HepG2 (cell line): ENCODE measurements around the gene ZFP69. TPM values are rescaled to one million over a fixed set of nuclear protein-coding genes. Genes with fewer than 3 reads are reported as not detected.

Source experiments
- BCL6 ChIP-seq: IDR thresholded peaks from 2 replicates; pipeline ENCODE4 v1.6.1; 2016; ENCODE audit warnings: missing genetic modification reagents, missing compliant biosample characterization
- CC2D1A ChIP-seq: sonication (generic); formaldehyde crosslinking; IDR thresholded peaks from 2 replicates; pipeline ENCODE4 v1.8.1; 2023; ENCODE audit warnings: mild to moderate bottlenecking, missing genetic modification reagents
- EHMT2 ChIP-seq: fragments of 200-600 bp; sonication (generic); IDR thresholded peaks from 2 replicates; pipeline ENCODE4 v1.7.0; 2017; ENCODE audit warnings: antibody characterized with exemption, low read depth, low read length, borderline replicate concordance
- FOXA1 ChIP-seq, 2 experiments: fragments of 450-650 bp in 1 of 2; sonication (generic) in 1 of 2; formaldehyde crosslinking in 1 of 2; IDR thresholded peaks; 2 replicates each; pipeline versions ENCODE4 v1.4.0 to v1.6.1; 2016 to 2020; ENCODE audit warnings: missing genetic modification reagents in 1 of 2
- FOXP1 ChIP-seq, 2 experiments: fragments of 450-650 bp in 1 of 2; IDR thresholded peaks; 2 replicates each; pipeline ENCODE4 v1.6.1; 2017 to 2018; ENCODE audit warnings: antibody characterized with exemption in 1 of 2
- HOXD1 ChIP-seq: sonication (generic); formaldehyde crosslinking; IDR thresholded peaks from 2 replicates; pipeline ENCODE4 v1.5.0; 2020; ENCODE audit warnings: missing genetic modification reagents
- MLLT10 ChIP-seq: sonication (generic); formaldehyde crosslinking; IDR thresholded peaks from 2 replicates; pipeline ENCODE4 v1.4.0; 2020; ENCODE audit warnings: missing genetic modification reagents
- NAIF1 ChIP-seq: sonication (generic); formaldehyde crosslinking; IDR thresholded peaks from 2 replicates; pipeline ENCODE4 v1.5.0; 2020; ENCODE audit warnings: mild to moderate bottlenecking, missing genetic modification reagents, borderline replicate concordance
- NFE2L1 ChIP-seq: sonication (generic); formaldehyde crosslinking; IDR thresholded peaks from 2 replicates; pipeline ENCODE4 v1.4.0; 2020; ENCODE audit warnings: missing genetic modification reagents, mild to moderate bottlenecking, borderline replicate concordance
- SATB2 ChIP-seq: sonication (generic); formaldehyde crosslinking; IDR thresholded peaks from 2 replicates; pipeline ENCODE4 v1.5.0; 2020; ENCODE audit warnings: missing genetic modification reagents
- ZNF337 ChIP-seq: sonication (generic); formaldehyde crosslinking; IDR thresholded peaks from 2 replicates; pipeline ENCODE4 v1.5.1; 2020; ENCODE audit warnings: missing genetic modification reagents, low read depth, mild to moderate bottlenecking, borderline replicate concordance
- ZNF34 ChIP-seq: sonication (generic); formaldehyde crosslinking; IDR thresholded peaks from 2 replicates; pipeline ENCODE4 v1.4.0; 2020; ENCODE audit warnings: mild to moderate bottlenecking, missing genetic modification reagents, borderline replicate concordance
- ZNF503 ChIP-seq: sonication (generic); formaldehyde crosslinking; IDR thresholded peaks from 2 replicates; pipeline ENCODE4 v1.4.0; 2020; ENCODE audit warnings: missing genetic modification reagents
- ZNF775 ChIP-seq: sonication (generic); formaldehyde crosslinking; IDR thresholded peaks from 2 replicates; pipeline ENCODE4 v1.4.0; 2020; ENCODE audit warnings: missing genetic modification reagents, mild to moderate bottlenecking, moderate library complexity, borderline replicate concordance
- ZNF780A ChIP-seq: sonication (generic); formaldehyde crosslinking; IDR thresholded peaks from 2 replicates; pipeline ENCODE4 v1.8.0; 2022; ENCODE audit warnings: mild to moderate bottlenecking, missing genetic modification reagents, moderate library complexity
- ZNF83 ChIP-seq: sonication (generic); formaldehyde crosslinking; IDR thresholded peaks from 2 replicates; pipeline ENCODE4 v1.4.0; 2020; ENCODE audit warnings: missing genetic modification reagents, mild to moderate bottlenecking, borderline replicate concordance
- polyA plus RNA-seq, 8 experiments: library from polyadenylated mRNA; depleted of rRNA in 3 of 8; stranded (reverse) in 7 of 8; unstranded in 1 of 8; fragments of >200 nt; fragmentation: Illumina TruSeq in 4 of 8; extraction: Trizol in 4 of 8; gene quantifications; 2 replicates each; pipeline versions ENCODE4 v1.2.1 to v1.2.3, GENCODE V29; 2011 to 2016; ENCODE audit warnings: low read depth in 4 of 8, missing spikeins in 1 of 8, mixed read lengths in 1 of 8; ENCODE audit not compliant: insufficient read depth in 1 of 8
- total RNA-seq, 5 experiments: library from RNA; depleted of rRNA; stranded (reverse); fragments of >200 nt; fragmentation: Illumina TruSeq; extraction: Trizol; gene quantifications; 2 replicates each; pipeline ENCODE4 v1.2.3, GENCODE V29; 2016; ENCODE audit warnings: low read depth in 1 of 5
- TF ChIP-seq, protein P1 (sequence below): IDR thresholded peaks from 2 replicates; pipeline ENCODE4 v1.6.1; 2016; ENCODE audit warnings: missing biosample characterization, missing genetic modification reagents, low read depth

ZFP69 gene
- total and polyA plus RNA-seq, 2 of the 13 experiments (the other 11 are each of a cell fraction or from before 2014, with no cell fraction given) = 2.6 to 5.6 TPM

DNA sequence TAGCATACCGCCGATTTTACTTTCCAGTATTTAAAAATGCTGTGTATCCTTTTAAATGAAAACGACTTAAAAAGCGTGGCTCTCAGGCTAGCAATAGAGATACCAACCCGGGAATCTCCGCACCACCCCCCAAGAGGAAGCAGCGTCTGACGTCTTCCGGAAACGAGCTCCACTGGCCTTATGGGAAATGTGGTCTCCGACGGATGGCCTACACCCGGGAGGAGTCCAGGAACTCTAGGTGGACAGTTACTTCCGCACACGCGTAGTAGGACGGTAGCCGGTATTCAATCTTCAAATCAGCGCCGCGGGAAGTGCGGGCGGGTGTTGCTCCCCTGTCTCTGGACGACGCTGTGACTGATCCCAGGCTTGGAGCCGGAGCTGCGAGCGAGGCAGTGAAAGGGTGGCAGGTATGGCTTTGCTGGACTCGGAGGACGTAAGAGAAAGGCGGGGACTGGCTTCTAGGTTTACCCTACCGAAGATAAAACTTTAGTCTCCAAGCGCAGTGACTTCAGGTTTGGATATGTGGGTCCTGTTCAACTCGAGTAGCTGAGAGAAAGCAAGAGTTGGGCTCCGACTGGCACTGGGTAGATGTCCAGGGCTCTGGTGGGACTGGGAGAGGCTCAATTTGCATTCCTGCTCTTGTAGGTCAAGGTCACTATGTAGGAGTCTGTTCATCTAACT, 54.4 kb downstream of the ZFP69 start, which contains the start of gene ZNF684 (continued):
- no peak for TF ChIP-seq FOXA1 (IDR thresholded peaks at IDR 0.05)
- TF ChIP-seq FOXA1 (CRISPR knock-in tag; IDR thresholded peaks at IDR 0.05) = no peak
- TF ChIP-seq, protein P1, sequence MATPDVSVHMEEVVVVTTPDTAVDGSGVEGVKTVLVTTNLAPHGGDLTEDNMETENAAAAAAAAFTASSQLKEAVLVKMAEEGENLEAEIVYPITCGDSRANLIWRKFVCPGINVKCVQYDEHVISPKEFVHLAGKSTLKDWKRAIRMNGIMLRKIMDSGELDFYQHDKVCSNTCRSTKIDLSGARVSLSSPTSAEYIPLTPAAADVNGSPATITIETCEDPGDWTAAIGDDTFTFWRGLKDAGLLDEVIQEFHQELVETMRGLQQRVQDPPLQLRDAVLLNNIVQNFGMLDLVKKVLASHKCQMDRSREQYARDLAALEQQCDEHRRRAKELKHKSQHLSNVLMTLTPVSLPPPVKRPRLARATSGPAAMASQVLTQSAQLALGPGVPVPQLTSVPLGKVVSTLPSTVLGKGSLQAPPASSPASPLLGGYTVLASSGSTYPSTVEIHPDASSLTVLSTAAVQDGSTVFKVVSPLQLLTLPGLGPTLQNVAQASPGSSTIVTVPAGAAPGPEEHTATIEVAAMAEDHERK (CRISPR knock-in tag) = peak; percentile 79; the same call in 1 of the 2 replicates
- TF ChIP-seq ZNF503 (CRISPR knock-in tag) = no peak
- no peak for TF ChIP-seq ZNF34
- TF ChIP-seq NAIF1 = 0 out of 2 replicates have a peak, but pooled peaks have one; percentile 0
- TF ChIP-seq CC2D1A (CRISPR knock-in tag) = 0 out of 2 replicates have a peak, but pooled peaks have one; percentile 31
- no peak for TF ChIP-seq ZNF83 (CRISPR knock-in tag)
- TF ChIP-seq SATB2 (CRISPR knock-in tag) = no peak
- no peak for TF ChIP-seq EHMT2
- TF ChIP-seq NFE2L1 (CRISPR knock-in tag) = no peak
- 0 out of 2 replicates have a peak, but pooled peaks have one; percentile 19 for TF ChIP-seq HOXD1
- TF ChIP-seq BCL6 (CRISPR knock-in tag) = peak; percentile 17; the same call in 1 of the 2 replicates
- TF ChIP-seq ZNF780A = no peak
- TF ChIP-seq ZNF337 (CRISPR knock-in tag) = no peak
- no peak for TF ChIP-seq ZNF775 (CRISPR knock-in tag)
- no peak for TF ChIP-seq MLLT10 (CRISPR knock-in tag)
- no peak for TF ChIP-seq FOXP1 (IDR thresholded peaks at IDR 0.05)
- TF ChIP-seq FOXP1 (CRISPR knock-in tag; IDR thresholded peaks at IDR 0.05) = no peak
